Measurements from ENCODE around the gene STMND1. TPM values are rescaled to one million over a fixed set of nuclear protein-coding genes. Genes with fewer than 3 reads are reported as not detected.

Gene STMND1
- total RNA-seq, 1 experiment from 2014 or later, result not detected

DNA sequence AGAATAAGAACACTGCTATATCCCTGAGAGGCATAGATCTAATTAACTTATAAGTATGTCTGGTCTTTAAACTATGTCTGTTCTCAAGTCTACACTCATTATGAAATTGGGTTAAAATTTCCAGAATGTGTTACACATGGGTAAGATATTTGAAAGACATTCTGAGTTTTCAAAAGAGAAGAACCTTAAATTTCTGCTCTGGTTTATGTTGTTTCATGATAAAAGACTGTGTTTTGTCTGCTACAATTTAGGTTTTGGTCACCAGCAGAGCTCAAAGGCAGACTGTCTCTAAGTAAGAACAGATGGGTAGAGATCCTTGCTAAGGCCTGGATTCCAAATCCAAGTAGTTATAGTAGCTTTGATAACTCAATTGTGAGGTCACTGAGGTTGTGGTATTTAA, 6.0 kb downstream of the STMND1 start:
- H3K27ac ChIP-seq (ENCODE audit: insufficient read length, low read depth, low read length), result no peak overlapping the region
- H3K79me2 ChIP-seq (ENCODE audit: insufficient read depth, low read length), result no peaks in the 10 kb centered on the region
- H3K9me3 Mint-ChIP-seq, result no peaks in the 10 kb centered on the region
- no peaks in the 10 kb centered on the region for H3K4me1 Mint-ChIP-seq
- no peaks in the 10 kb centered on the region for H3K9me3 ChIP-seq (ENCODE audit: control insufficient read depth, low read depth, low read length)
- H2AK5ac ChIP-seq (ENCODE audit: insufficient read length, low read length), result no peak overlapping the region
- TF ChIP-seq, protein P1, sequence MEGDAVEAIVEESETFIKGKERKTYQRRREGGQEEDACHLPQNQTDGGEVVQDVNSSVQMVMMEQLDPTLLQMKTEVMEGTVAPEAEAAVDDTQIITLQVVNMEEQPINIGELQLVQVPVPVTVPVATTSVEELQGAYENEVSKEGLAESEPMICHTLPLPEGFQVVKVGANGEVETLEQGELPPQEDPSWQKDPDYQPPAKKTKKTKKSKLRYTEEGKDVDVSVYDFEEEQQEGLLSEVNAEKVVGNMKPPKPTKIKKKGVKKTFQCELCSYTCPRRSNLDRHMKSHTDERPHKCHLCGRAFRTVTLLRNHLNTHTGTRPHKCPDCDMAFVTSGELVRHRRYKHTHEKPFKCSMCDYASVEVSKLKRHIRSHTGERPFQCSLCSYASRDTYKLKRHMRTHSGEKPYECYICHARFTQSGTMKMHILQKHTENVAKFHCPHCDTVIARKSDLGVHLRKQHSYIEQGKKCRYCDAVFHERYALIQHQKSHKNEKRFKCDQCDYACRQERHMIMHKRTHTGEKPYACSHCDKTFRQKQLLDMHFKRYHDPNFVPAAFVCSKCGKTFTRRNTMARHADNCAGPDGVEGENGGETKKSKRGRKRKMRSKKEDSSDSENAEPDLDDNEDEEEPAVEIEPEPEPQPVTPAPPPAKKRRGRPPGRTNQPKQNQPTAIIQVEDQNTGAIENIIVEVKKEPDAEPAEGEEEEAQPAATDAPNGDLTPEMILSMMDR (conservative IDR thresholded peaks at IDR 0.05), result no peak
- H3K18ac ChIP-seq (ENCODE audit: insufficient read length, low read depth, low read length), result no peak overlapping the region
- no peak overlapping the region for H4K5ac ChIP-seq (ENCODE audit: insufficient read length, low read depth, low read length)
- H4K8ac ChIP-seq (replicated peaks; ENCODE audit: insufficient read length, low read depth, low read length), result no peak overlapping the region
- H3K4me2 ChIP-seq (ENCODE audit: insufficient read depth, insufficient read length, low read length), result no peak overlapping the region
- no peak for DNase-seq
- H4K20me1 ChIP-seq (ENCODE audit: control insufficient read depth, insufficient read depth, insufficient read length), result no peaks in the 10 kb centered on the region
- H3K79me1 ChIP-seq (ENCODE audit: insufficient read depth, low read depth, low read length, poor library complexity, severe bottlenecking), result no peaks in the 10 kb centered on the region
- no peak overlapping the region for H3T11ph ChIP-seq (ENCODE audit: low read length)
- no peak overlapping the region for H3K4ac ChIP-seq (ENCODE audit: low read depth, low read length)
- H4K91ac ChIP-seq (ENCODE audit: insufficient read length, low read depth, low read length), result no peak overlapping the region
- no peak overlapping the region for H3K9ac ChIP-seq (ENCODE audit: extremely low read depth, insufficient read length, low read length)
- no peak overlapping the region for H3K27ac Mint-ChIP-seq
- H2BK12ac ChIP-seq (ENCODE audit: insufficient read length, low read depth, low read length), result no peak overlapping the region
- no peak overlapping the region for H2BK15ac ChIP-seq (ENCODE audit: low read depth, low read length)
- no peak overlapping the region for H2BK5ac ChIP-seq (ENCODE audit: insufficient read length, low read length)
- no peak overlapping the region for H3K56ac ChIP-seq (ENCODE audit: insufficient read length, low read depth, low read length)
- H3K27me3 ChIP-seq (ENCODE audit: insufficient read depth, low read length), result peaks cover 4% of the 10 kb centered on the region; the same call in 1 of the 2 replicates
- no peak overlapping the region for H2BK120ac ChIP-seq (ENCODE audit: low read depth, low read length, poor library complexity, severe bottlenecking)
- no peak overlapping the region for H3K23ac ChIP-seq (ENCODE audit: insufficient read length, low read depth, low read length)
- no peaks in the 10 kb centered on the region for H3K23me2 ChIP-seq (ENCODE audit: insufficient read length, low read depth, low read length, poor library complexity, severe bottlenecking)
- no peaks in the 10 kb centered on the region for H3K4me1 ChIP-seq (ENCODE audit: insufficient read depth, low read length)
- H3K4me3 Mint-ChIP-seq, result no peak overlapping the region
- H2AFZ ChIP-seq (ENCODE audit: low read length), result no peak overlapping the region
- peaks cover 15% of the 10 kb centered on the region for H3K27me3 Mint-ChIP-seq (ENCODE audit: low read depth)
- H3K36me3 Mint-ChIP-seq (ENCODE audit: insufficient read depth in 1 of 3, low read depth in 3 of 3), result no peaks in the 10 kb centered on the region
- H3K14ac ChIP-seq (ENCODE audit: insufficient read depth, low read length), result no peak overlapping the region
- H2BK20ac ChIP-seq (ENCODE audit: low read depth, low read length, poor library complexity, severe bottlenecking), result no peak overlapping the region
